ENCODE measurements around the gene ZNF2. TPM values are rescaled to one million over a fixed set of nuclear protein-coding genes. Genes with fewer than 3 reads are reported as not detected.

ZNF2 gene
- total and polyA plus RNA-seq, 2 of the 13 experiments (the other 11 are each of a cell fraction or from before 2014, with no cell fraction given) = 4.3 to 6.1 TPM

DNA sequence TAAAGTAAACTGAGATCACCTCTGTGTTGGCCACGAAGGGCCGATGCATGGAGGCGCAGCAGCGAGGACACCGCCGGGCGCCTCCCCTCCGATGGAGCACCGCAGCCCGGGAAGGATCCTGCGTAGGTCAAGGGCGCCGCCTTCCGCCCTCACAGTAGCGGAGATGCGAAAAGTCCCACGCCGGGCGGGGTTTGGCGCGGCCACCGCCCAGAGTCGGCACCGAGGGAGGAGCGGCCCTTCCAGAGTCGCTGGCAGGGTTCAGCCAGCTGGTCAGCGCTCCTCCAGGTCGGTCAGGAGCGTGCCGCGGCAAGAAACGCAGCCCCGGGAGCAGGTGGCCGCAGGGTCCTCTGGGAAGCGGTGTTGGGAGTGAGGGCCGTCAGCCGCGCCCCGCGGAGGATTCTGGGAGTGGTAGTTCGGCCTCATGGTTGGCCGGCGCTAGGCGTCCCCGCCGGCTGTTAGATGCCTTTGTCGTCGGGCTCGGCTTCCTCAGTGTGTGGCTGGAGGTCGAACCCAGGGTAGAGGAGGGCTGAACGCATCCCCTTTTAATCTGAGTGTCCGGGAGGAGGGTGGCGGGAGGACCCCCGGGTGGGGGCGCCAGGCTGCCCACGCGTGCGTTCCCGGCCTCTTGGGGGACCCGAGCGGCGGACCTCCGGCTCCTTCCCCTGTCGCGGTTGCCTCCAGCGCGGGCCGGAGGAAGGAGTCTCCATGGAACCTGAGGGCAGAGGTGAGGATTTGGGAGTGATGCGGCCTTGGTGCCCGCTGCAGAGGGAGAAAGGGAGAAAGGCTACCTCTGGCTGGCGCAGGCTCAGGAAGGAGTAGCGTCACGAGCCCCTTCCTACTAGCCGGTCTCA is 41.7 kb downstream of the ZNF2 start, which contains the start of gene ZNF892 (continued):
- TF ChIP-seq KDM2A (CRISPR knock-in tag; IDR thresholded peaks at IDR 0.05; ENCODE audit: borderline replicate concordance, low read depth) = peak; percentile 26; the same call in 1 of the 2 replicates
- 0 out of 2 replicates have a peak, but pooled peaks have one; percentile 44 for TF ChIP-seq BORCS8-MEF2B (CRISPR knock-in tag; IDR thresholded peaks at IDR 0.05)
- TF ChIP-seq ZFP36L2 (CRISPR knock-in tag; IDR thresholded peaks at IDR 0.05) = no peak
- TF ChIP-seq, protein P1, sequence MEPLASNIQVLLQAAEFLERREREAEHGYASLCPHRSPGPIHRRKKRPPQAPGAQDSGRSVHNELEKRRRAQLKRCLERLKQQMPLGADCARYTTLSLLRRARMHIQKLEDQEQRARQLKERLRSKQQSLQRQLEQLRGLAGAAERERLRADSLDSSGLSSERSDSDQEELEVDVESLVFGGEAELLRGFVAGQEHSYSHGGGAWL (CRISPR knock-in tag; IDR thresholded peaks at IDR 0.05) = peak; percentile 61; the same call in 1 of the 2 replicates
- TF ChIP-seq, protein P2, sequence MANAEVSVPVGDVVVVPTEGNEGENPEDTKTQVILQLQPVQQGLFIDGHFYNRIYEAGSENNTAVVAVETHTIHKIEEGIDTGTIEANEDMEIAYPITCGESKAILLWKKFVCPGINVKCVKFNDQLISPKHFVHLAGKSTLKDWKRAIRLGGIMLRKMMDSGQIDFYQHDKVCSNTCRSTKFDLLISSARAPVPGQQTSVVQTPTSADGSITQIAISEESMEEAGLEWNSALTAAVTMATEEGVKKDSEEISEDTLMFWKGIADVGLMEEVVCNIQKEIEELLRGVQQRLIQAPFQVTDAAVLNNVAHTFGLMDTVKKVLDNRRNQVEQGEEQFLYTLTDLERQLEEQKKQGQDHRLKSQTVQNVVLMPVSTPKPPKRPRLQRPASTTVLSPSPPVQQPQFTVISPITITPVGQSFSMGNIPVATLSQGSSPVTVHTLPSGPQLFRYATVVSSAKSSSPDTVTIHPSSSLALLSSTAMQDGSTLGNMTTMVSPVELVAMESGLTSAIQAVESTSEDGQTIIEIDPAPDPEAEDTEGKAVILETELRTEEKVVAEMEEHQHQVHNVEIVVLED (CRISPR knock-in tag; IDR thresholded peaks at IDR 0.05; ENCODE audit: borderline replicate concordance) = peak; percentile 84; the same call in 1 of the 2 replicates
- no peak for TF ChIP-seq ZFP82 (CRISPR knock-in tag; IDR thresholded peaks at IDR 0.05; ENCODE audit: borderline replicate concordance)
- TF ChIP-seq ZNF207 (IDR thresholded peaks at IDR 0.05; ENCODE audit: borderline replicate concordance) = no peak
- peak; percentile 62 for TF ChIP-seq RBFOX2 (IDR thresholded peaks at IDR 0.05; ENCODE audit: low read depth, low read length)
- TF ChIP-seq EZH2 (conservative IDR thresholded peaks at IDR 0.05; ENCODE audit: low read depth, low read length) = no peak
- TF ChIP-seq BRD4 (CRISPR knock-in tag; IDR thresholded peaks at IDR 0.05) = 0 out of 2 replicates have a peak, but pooled peaks have one; percentile 48
- TF ChIP-seq ZNF547 (CRISPR knock-in tag; IDR thresholded peaks at IDR 0.05) = peak; percentile 39; the same call in 1 of the 2 replicates
- TF ChIP-seq YY1 (IDR thresholded peaks at IDR 0.05; ENCODE audit: insufficient read depth, insufficient replicate concordance, low read depth, low read length) = peak; percentile 42
- peak; percentile 64 for TF ChIP-seq PHF8 (CRISPR knock-in tag; IDR thresholded peaks at IDR 0.05)
- peak; percentile 28; the same call in 1 of the 2 replicates for TF ChIP-seq ZNF558 (CRISPR knock-in tag; IDR thresholded peaks at IDR 0.05; ENCODE audit: borderline replicate concordance)
- TF ChIP-seq ZNF263 (CRISPR knock-in tag; IDR thresholded peaks at IDR 0.05) = peak; percentile 98
- 0 out of 2 replicates have a peak, but pooled peaks have one; percentile 34 for TF ChIP-seq SP4 (CRISPR knock-in tag; IDR thresholded peaks at IDR 0.05)
- peak; percentile 45; the same call in 1 of the 2 replicates for TF ChIP-seq NFKB2 (CRISPR knock-in tag; IDR thresholded peaks at IDR 0.05; ENCODE audit: borderline replicate concordance)
- no peak for TF ChIP-seq ARID2 (CRISPR knock-in tag; IDR thresholded peaks at IDR 0.05; ENCODE audit: borderline replicate concordance)
- TF ChIP-seq SALL1 (CRISPR knock-in tag; IDR thresholded peaks at IDR 0.05) = peak; percentile 68
- TF ChIP-seq, protein P3, sequence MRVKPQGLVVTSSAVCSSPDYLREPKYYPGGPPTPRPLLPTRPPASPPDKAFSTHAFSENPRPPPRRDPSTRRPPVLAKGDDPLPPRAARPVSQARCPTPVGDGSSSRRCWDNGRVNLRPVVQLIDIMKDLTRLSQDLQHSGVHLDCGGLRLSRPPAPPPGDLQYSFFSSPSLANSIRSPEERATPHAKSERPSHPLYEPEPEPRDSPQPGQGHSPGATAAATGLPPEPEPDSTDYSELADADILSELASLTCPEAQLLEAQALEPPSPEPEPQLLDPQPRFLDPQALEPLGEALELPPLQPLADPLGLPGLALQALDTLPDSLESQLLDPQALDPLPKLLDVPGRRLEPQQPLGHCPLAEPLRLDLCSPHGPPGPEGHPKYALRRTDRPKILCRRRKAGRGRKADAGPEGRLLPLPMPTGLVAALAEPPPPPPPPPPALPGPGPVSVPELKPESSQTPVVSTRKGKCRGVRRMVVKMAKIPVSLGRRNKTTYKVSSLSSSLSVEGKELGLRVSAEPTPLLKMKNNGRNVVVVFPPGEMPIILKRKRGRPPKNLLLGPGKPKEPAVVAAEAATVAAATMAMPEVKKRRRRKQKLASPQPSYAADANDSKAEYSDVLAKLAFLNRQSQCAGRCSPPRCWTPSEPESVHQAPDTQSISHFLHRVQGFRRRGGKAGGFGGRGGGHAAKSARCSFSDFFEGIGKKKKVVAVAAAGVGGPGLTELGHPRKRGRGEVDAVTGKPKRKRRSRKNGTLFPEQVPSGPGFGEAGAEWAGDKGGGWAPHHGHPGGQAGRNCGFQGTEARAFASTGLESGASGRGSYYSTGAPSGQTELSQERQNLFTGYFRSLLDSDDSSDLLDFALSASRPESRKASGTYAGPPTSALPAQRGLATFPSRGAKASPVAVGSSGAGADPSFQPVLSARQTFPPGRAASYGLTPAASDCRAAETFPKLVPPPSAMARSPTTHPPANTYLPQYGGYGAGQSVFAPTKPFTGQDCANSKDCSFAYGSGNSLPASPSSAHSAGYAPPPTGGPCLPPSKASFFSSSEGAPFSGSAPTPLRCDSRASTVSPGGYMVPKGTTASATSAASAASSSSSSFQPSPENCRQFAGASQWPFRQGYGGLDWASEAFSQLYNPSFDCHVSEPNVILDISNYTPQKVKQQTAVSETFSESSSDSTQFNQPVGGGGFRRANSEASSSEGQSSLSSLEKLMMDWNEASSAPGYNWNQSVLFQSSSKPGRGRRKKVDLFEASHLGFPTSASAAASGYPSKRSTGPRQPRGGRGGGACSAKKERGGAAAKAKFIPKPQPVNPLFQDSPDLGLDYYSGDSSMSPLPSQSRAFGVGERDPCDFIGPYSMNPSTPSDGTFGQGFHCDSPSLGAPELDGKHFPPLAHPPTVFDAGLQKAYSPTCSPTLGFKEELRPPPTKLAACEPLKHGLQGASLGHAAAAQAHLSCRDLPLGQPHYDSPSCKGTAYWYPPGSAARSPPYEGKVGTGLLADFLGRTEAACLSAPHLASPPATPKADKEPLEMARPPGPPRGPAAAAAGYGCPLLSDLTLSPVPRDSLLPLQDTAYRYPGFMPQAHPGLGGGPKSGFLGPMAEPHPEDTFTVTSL (CRISPR knock-in tag; IDR thresholded peaks at IDR 0.05; ENCODE audit: borderline replicate concordance) = 0 out of 2 replicates have a peak, but pooled peaks have one; percentile 17
- TF ChIP-seq DMAP1 (CRISPR knock-in tag; IDR thresholded peaks at IDR 0.05) = 0 out of 2 replicates have a peak, but pooled peaks have one; percentile 41
- no peak for TF ChIP-seq GABPA (IDR thresholded peaks at IDR 0.05; ENCODE audit: low read depth, low read length)
- TF ChIP-seq GABPA (CRISPR knock-in tag; IDR thresholded peaks at IDR 0.05; ENCODE audit: low read depth) = peak; percentile 54; the same call in 1 of the 2 replicates

Data from HepG2 (cell line).